22Rv1 (cell line): ENCODE measurements around the gene CDH12.

Experiments used
- CTCF ChIP-seq: fragments of 450-650 bp; IDR thresholded peaks from 2 replicates; pipeline ENCODE4 v1.5.1; 2017; ENCODE audit warnings: mild to moderate bottlenecking
- ZFX ChIP-seq: fragments of 450-650 bp; IDR thresholded peaks from 2 replicates; pipeline ENCODE4 v1.6.1; 2017; ENCODE audit warnings: antibody characterized with exemption, borderline replicate concordance

- no peak for TF ChIP-seq CTCF
- no peak for TF ChIP-seq ZFX
Observed at GRCh38 chr5:22293147-22293546, 560.0 kb downstream of the CDH12 start.
